K562 (cell line): ENCODE results near the gene ACSS1. TPM values are rescaled to one million over a fixed set of nuclear protein-coding genes. Genes with fewer than 3 reads are reported as not detected.

Source experiments
- ATAC-seq: fragments of 200-7000 bp; cut with Tn5 transposase; 3 replicates; pipeline ENCODE4 v1.9.1; 2020; ENCODE audit warnings: moderate library complexity
- BruUV-seq: library from RNA; stranded (reverse); fragments of 400-500 nt; replicated peaks from 2 replicates; lab custom pipeline; 2021; lab: Mats Ljungman, UMichigan
- CTCF ChIA-PET: fragments of 300-600 bp; formaldehyde crosslinking; extraction: SDS; loops from one replicate; lab custom pipeline; 2021; ENCODE audit warnings: low intra/inter-chr PET ratio; lab: Yijun Ruan, JAX
- POLR2A ChIA-PET: fragments of 300-600, 350-650 bp; sonication (Branson Sonifier 250); formaldehyde crosslinking; extraction: SDS; loops from one replicate; lab custom pipeline; 2021; ENCODE audit warnings: antibody characterized with exemption, inconsistent platforms; lab: Yijun Ruan, JAX
- DNase-seq, 4 experiments: peaks; one replicate each; pipeline versions ENCODE4 v3.0.0 to v3.0.0-alpha.2; 2011 to 2018; ENCODE audit warnings: low spot score in 3 of 4, mixed read lengths in 3 of 4; ENCODE audit errors: extremely low read depth in 1 of 4
- FAIRE-seq: peaks from 2 replicates; lab custom pipeline; 2011; peaks lifted over from hg19 to GRCh38; lab: Jason Lieb, UNC
- H2AFZ ChIP-seq: 2 replicates; pipeline ENCODE4 v1.6.0; 2011; ENCODE audit warnings: low read depth, low read length, control low read depth, inconsistent platforms
- H3K27ac ChIP-seq: fragments of 200-600 bp; 3 replicates; pipeline ENCODE4 v1.8.0; 2011; ENCODE audit warnings: low read depth, mild to moderate bottlenecking, control low read depth, inconsistent platforms, low read length, moderate library complexity, mixed read lengths; ENCODE audit errors: extremely low read depth
- H3K27me3 ChIP-seq, 2 experiments: fragments of 300-600 bp in 1 of 2; 2 replicates in 1 of 2; 3 replicates in 1 of 2; pipeline versions ENCODE4 v1.6.0 to v1.8.0; 2011; ENCODE audit warnings: inconsistent platforms in 2 of 2, low read length in 2 of 2, mild to moderate bottlenecking in 1 of 2, mixed read lengths in 1 of 2, moderate library complexity in 1 of 2; ENCODE audit not compliant: control insufficient read depth in 2 of 2, insufficient read depth in 2 of 2
- H3K36me3 ChIP-seq: fragments of 300-600 bp; 3 replicates; pipeline ENCODE4 v1.8.0; 2011; ENCODE audit warnings: mild to moderate bottlenecking, low read length, inconsistent platforms; ENCODE audit not compliant: control insufficient read depth, insufficient read depth
- H3K4me1 ChIP-seq, 2 experiments: fragments of 200-600 bp in 1 of 2; replicated peaks in 1 of 2; 2 replicates in 1 of 2; 3 replicates in 1 of 2; pipeline versions ENCODE4 v1.5.1 to v1.8.0; 2011; ENCODE audit warnings: inconsistent platforms in 2 of 2, low read length in 2 of 2, mild to moderate bottlenecking in 1 of 2, mixed read lengths in 1 of 2, moderate library complexity in 1 of 2; ENCODE audit not compliant: control insufficient read depth in 2 of 2, insufficient read depth in 2 of 2
- H3K4me2 ChIP-seq: 2 replicates; pipeline ENCODE4 v1.6.1; 2011; ENCODE audit warnings: low read length, control low read depth, inconsistent platforms, mixed read lengths; ENCODE audit not compliant: insufficient read depth
- H3K4me3 ChIP-seq: fragments of 200-600 bp; sonication (generic), shearing (Covaris generic); 2 replicates; pipeline ENCODE4 v1.5.1; 2016; ENCODE audit warnings: control low read depth, inconsistent platforms
- H3K79me2 ChIP-seq: fragments of 200-600 bp; 3 replicates; pipeline ENCODE4 v1.8.0; 2011; ENCODE audit warnings: low read length, inconsistent platforms; ENCODE audit not compliant: control insufficient read depth, insufficient read depth
- H3K9ac ChIP-seq, 2 experiments: 2 replicates each; pipeline versions ENCODE4 v1.6.0 to v1.6.1; 2011; ENCODE audit warnings: low read depth in 2 of 2, low read length in 2 of 2, control low read depth in 1 of 2, inconsistent platforms in 1 of 2, mild to moderate bottlenecking in 1 of 2, mixed read lengths in 1 of 2; ENCODE audit not compliant: insufficient read depth in 1 of 2
- H3K9me1 ChIP-seq: one replicate; pipeline ENCODE4 v1.6.0; 2011; ENCODE audit warnings: inconsistent platforms, mild to moderate bottlenecking, low read length, moderate library complexity; ENCODE audit not compliant: control insufficient read depth, insufficient read depth
- H3K9me3 ChIP-seq: replicated peaks from 2 replicates; pipeline ENCODE4 v1.5.1; 2011; ENCODE audit warnings: low read depth, low read length, inconsistent platforms; ENCODE audit not compliant: control insufficient read depth, insufficient read depth
- H4K20me1 ChIP-seq: replicated peaks from 2 replicates; pipeline ENCODE4 v1.6.1; 2011; ENCODE audit warnings: low read length, inconsistent platforms, mixed read lengths; ENCODE audit not compliant: control insufficient read depth, insufficient read depth
- CHD4 ChIP-seq: fragments of 200-600 bp; sonication (generic); IDR thresholded peaks from 3 replicates; pipeline ENCODE4 v1.6.1; 2012; ENCODE audit warnings: low read depth, mild to moderate bottlenecking, mixed read lengths, low read length, inconsistent platforms; ENCODE audit not compliant: insufficient read depth, insufficient replicate concordance, poor library complexity, severe bottlenecking
- DACH1 ChIP-seq: fragments of 450-650 bp; IDR thresholded peaks from 2 replicates; pipeline ENCODE4 v1.6.1; 2018; ENCODE audit not compliant: partially characterized antibody
- DIDO1 ChIP-seq: fragments of 450-650 bp; IDR thresholded peaks from 2 replicates; pipeline ENCODE4 v1.6.1; 2016; ENCODE audit warnings: low read depth, missing biosample characterization, missing genetic modification characterization
- DNMT1 ChIP-seq: fragments of 450-650 bp; IDR thresholded peaks from 2 replicates; pipeline ENCODE4 v1.6.1; 2016; ENCODE audit warnings: antibody characterized with exemption, mild to moderate bottlenecking
- ERF ChIP-seq: fragments of 450-650 bp; formaldehyde crosslinking; IDR thresholded peaks from 2 replicates; pipeline ENCODE4 v1.4.0; 2020; ENCODE audit warnings: mild to moderate bottlenecking, mixed read lengths
- MEF2A ChIP-seq: IDR thresholded peaks from 2 replicates; pipeline ENCODE4 v1.6.1; 2011; ENCODE audit warnings: low read depth, mild to moderate bottlenecking, low read length, moderate library complexity; ENCODE audit not compliant: control insufficient read depth
- POLR2A ChIP-seq: fragments of 450-650 bp; conservative IDR thresholded peaks from 2 replicates; pipeline ENCODE4 v1.6.1; 2016
- SMARCE1 ChIP-seq: fragments of 450-650 bp; IDR thresholded peaks from 2 replicates; pipeline ENCODE4 v1.7.1; 2016; ENCODE audit warnings: mild to moderate bottlenecking
- ZNF444 ChIP-seq: fragments of 250-450 bp; sonication (Bioruptor Pico); IDR thresholded peaks from 2 replicates; pipeline ENCODE4 v1.4.0; 2020; ENCODE audit warnings: mild to moderate bottlenecking, moderate library complexity
- WGBS: fragments of 100-300 bp; shearing (Covaris generic); methylation state at CpG from one replicate; pipeline ENCODE4 v1.1.6; 2016; ENCODE audit warnings: low coverage, mixed read lengths; ENCODE audit not compliant: insufficient coverage; ENCODE audit errors: missing lambda C conversion rate; 5-methylcytosine and 5-hydroxymethylcytosine counted together
- in situ Hi-C: fragments of 300-500 bp; cut with MboI; formaldehyde crosslinking; loops from 4 replicates; pipeline ENCODE4 v1.15.0; 2018; ENCODE audit warnings: inconsistent platforms, mixed read lengths
- intact Hi-C: fragments of 100-400 bp; cut with micrococcal nuclease; formaldehyde crosslinking; loops from 2 replicates; pipeline ENCODE4 v1.14.2; 2022
- polyA plus RNA-seq, 8 experiments: library from polyadenylated mRNA; depleted of rRNA in 4 of 8; stranded (reverse) in 5 of 8; unstranded in 3 of 8; fragments of >200 nt; fragmentation: Nextera tagmentation in 2 of 8; fragmentation: Illumina TruSeq in 1 of 8; extraction: Ambion mirVana in 2 of 8; extraction: Trizol in 1 of 8; gene quantifications; 2 replicates each; pipeline versions ENCODE4 v1.2.1 to v1.2.3, GENCODE V29; 2011 to 2014; ENCODE audit warnings: inconsistent platforms in 1 of 8, missing spikeins in 1 of 8
- total RNA-seq, 7 experiments: library from RNA; depleted of rRNA in 6 of 7; stranded (reverse); fragments of >200 nt in 6 of 7; fragmentation: Illumina TruSeq in 2 of 7; extraction: Trizol in 2 of 7; gene quantifications; 2 replicates each; pipeline versions ENCODE4 v1.2.1 to v1.2.3, GENCODE V29; 2011 to 2021; ENCODE audit warnings: low replicate concordance in 1 of 7

The ACSS1 gene
- total and polyA plus RNA-seq, 9 of the 15 experiments (the other 6 are each of a cell fraction or from before 2014, with no cell fraction given): 0.07 to 2.1 (median 0.27) TPM; not detected in 3

- TF ChIP-seq DACH1: no peak
- no peak for TF ChIP-seq SMARCE1
- TF ChIP-seq ZNF444 (CRISPR knock-in tag): no peak
- TF ChIP-seq POLR2A: no peak
- no peak for TF ChIP-seq DIDO1 (tag)
- no peak for TF ChIP-seq MEF2A
- TF ChIP-seq ERF: no peak
- TF ChIP-seq DNMT1: no peak
- TF ChIP-seq CHD4: no peak
- WGBS: 3% methylated on average over 28 of the region's 36 CpGs
- POLR2A ChIA-PET: no interaction called here
- Histone ChIP-seq H3K27me3 (peaks cover 2 to 34% of the 10 kb centered on the region in 2 experiments; a peak in 3 of 5 replicates), H4K20me1 (no peaks in the 10 kb centered on the region; the same call in 1 of the 2 replicates), H3K9me1 (no peaks in the 10 kb centered on the region), H3K4me1 (no peaks in the 10 kb centered on the region; a peak in 1 of 5 replicates), H3K79me2 (no peaks in the 10 kb centered on the region), H3K9me3 (no peaks in the 10 kb centered on the region), H2AFZ (no peak overlapping the region), H3K27ac (no peak overlapping the region), H3K36me3 (no peaks in the 10 kb centered on the region), H3K4me3 (no peak overlapping the region), H3K4me2 (no peak overlapping the region), H3K9ac (no peak overlapping the region)
- DNase-seq (no peak), ATAC-seq (no peak), FAIRE-seq (no peak)
- intact Hi-C loops (no loop called here), in situ Hi-C loops (no loop called here)
- BruUV-seq: no TSS peak
- CTCF ChIA-PET: no interaction called here
Observed at GRCh38 chr20:25084626-25085187, 26.8 kb upstream of the ACSS1 start.
